NCI-H2107 treated with DMSO at 0.1 percent for 48 hours (cell line): Measurements from ENCODE around the gene ASCC2.

ENCODE experiments used
- DNase-seq: peaks from one replicate; lab custom pipeline; 2025; ENCODE audit not compliant: unreplicated experiment; lab: John Stamatoyannopoulos, UW

ASCC2 gene

DNA sequence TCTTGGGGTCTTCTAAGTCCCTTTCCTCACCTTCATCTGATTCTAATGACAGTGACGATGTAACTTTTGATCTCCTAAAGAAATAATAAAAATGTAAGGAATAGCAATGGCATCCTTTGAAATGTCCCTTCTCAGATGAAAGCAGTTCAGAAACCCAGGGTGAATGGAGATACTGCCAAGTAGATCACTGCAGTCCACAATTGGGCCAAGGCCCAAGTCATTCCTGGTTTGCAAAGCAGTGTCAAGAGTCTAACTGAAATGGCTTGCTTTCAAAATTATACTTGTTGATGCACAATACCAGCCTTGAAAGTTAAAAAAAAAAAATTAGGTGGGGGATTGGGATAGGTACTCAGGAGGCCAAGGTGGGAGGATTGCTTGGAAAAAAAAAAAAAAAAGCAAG, 20.4 kb downstream of the ASCC2 start:
- no peak for DNase-seq

DNA sequence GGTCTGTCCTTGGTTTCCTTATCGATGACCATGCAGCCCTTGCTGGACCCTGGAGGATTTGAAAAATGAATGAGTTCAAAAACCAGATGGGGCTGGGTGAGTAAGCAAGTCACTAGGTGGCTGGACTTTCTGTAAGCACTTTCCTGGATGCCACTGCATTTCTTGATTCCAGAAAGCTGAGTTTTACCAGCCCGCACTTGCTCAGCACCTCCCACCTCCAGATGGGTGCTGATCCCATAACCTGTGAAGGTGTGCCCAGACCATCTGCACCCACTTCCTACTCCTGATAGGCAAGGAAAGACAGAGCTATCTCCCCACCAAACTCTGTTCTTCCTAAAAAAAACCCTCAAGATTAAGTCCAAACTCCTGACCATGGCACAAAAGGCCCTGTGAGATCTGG, 21.1 kb downstream of the ASCC2 start:
- no peak for DNase-seq

DNA sequence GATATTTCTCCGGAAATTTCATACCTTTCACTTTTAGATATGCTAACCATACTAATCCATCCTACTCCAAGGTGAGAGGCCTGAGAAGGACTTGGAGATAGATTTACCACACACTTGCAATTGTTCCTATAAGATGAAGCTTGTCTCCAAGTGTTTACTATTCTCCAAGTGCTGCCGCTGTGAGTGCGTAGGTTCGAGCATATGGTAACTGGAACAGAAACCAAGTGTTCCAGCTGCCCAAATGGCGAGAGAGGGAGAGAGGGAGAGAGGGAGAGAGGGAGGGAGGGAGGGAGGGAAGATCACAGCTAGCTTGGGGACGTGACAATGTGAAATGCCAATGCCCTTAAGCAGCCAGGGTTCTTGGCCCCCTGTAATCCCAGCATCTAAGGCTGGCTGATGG, 21.5 kb downstream of the ASCC2 start:
- DNase-seq = no peak

DNA sequence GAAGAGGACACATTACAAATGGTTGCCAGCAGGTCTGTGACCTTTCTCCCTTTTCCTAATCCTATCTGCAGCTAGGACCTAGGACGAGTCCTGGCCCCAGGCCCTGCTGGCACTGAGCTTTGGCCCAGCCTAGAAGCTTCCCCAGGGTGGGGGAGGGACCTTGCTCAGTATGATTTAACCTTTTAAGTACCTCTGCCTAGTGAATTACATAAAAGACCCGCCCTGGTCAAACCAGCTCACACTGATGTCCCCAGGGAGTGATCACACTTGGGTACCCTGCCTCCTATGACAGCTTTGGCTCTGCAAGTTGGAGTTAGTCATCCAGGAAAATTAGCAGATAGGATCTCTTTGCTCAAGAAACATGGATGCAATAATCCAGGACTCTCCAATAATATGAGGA, 21.9 kb downstream of the ASCC2 start:
- DNase-seq = no peak

DNA sequence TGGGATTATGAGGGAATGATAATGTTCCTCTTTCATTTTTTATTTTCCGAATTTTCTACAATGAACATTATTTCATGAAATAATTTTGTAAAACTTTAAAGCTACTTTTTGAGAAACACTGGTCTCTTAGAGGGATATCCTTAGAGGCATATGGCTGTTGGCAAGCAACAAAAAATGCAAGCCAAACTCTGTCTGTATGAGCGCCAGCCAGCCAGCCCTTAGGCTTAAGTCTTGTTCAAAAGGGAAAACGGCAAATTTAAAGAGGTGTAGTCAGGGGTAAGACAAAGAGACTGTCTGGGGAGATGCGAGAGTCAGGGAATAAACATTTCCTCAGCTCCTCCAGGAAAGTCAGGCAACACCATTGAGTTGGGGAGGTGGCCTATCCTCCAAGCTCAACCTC, 22.5 kb downstream of the ASCC2 start:
- no peak for DNase-seq

DNA sequence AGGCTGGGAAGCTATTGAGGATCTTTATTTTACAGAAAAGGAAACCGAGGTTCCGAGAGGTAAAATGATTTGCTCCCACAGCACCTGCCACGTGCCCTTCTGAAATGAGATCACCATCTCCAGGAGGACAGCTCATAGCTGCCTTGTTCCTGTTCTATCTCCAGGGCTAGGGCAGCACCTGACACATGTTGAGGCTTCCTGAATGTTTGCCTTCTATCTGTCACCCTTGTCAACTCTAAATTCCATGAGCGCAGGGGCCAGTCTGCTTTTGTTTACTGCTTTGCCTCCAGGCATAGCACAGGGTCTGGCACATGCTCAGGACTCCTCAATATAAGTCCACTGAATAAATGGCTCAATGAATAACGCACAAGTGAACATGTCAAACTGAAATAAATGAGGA, 24.1 kb downstream of the ASCC2 start:
- no peak for DNase-seq

DNA sequence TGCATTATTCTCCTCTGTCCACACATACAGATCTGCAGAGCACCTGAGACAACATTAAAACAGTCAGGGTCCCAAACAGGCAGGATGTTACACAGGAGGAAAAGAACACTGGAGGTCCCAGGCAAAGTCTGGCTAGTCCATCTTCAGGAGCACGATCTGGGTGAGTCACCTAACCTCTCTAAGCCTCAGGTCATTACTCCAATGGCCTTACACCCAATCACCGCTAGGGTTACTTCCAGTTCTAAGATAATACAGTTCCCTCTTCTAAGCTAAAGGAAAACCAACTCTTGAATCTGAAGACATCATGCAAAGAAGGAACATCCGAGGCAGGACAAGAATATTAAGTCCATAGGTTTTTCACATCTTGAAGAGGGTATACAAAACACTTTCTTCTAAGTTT, 24.5 kb downstream of the ASCC2 start:
- no peak for DNase-seq

DNA sequence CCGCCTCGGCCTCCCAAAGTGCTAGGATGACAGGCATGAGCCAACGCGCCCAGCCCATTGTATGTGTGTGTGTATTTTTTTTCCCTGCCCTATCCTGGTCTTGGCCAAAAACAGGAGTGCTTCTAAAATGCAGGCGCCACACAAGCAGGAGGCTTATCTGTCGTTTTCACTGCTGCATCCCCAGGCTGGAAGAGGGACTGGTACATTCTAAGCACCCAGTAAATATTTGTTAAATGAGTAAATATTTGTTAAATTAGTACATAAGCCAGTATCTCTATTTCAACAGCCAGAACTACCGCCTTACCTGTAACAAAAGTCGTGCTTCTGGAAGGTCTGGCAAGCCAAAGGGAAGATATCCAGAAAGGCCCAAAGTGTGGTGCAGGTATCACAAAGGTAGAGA, 24.9 kb downstream of the ASCC2 start:
- DNase-seq = no peak

DNA sequence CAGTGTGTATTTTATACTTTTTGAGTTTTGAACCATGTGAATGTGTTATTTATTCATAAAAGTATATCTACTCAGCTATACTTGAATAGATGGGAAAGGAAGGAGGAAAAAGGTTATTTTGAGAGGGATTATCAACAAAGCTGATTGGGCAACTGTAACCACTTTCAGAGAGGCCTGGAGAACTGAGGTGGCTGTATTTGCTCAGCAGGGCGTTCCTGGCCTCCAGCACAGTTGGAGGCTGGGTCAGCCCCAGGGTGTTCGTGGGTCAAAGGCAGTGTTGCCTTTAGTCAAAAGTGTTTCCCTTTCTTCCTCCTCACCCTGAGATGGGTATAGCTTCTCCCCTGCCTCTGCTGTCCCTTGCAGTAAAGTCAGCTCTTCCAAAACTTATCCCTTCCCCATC, 26.7 kb downstream of the ASCC2 start:
- no peak for DNase-seq

DNA sequence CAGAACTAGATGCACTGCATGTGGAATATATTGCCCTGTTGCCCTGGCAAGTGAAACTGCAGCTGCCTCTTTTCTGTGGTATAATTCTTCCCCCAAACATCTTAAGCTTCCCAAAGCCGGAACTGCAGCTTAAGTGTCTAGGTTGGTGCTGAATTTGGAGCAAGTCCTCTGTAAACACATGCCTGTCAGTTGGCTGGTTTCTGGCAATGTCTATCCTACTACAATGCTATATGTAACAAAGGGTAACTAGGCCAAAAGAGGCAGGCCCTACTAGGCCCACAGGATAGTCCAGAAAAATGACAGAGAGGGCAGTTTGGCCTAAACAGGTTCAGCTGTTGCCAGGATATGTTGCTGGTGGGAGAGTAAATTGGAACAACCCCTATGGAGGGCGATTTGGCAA, 27.9 kb downstream of the ASCC2 start:
- no peak for DNase-seq

DNA sequence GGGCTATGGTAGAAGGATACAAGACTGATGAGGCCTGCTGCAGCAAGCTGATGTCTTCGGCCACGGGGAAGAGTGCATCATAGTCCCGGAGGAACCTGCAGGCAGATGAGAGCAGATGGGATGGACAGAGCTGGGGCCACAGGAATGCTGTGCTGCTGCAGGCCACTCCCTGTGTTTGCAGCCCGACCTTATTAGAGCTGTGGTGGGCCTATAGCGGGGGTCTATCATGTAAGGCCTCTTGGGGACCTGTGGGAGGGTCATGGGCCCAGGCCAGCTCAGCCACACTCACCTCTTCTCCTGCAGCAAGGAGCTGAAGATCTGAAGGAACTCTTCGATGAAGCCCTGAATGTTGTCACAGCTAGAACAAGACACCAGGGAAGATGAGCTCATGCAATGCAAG, 31.9 kb downstream of the ASCC2 start:
- no peak for DNase-seq

DNA sequence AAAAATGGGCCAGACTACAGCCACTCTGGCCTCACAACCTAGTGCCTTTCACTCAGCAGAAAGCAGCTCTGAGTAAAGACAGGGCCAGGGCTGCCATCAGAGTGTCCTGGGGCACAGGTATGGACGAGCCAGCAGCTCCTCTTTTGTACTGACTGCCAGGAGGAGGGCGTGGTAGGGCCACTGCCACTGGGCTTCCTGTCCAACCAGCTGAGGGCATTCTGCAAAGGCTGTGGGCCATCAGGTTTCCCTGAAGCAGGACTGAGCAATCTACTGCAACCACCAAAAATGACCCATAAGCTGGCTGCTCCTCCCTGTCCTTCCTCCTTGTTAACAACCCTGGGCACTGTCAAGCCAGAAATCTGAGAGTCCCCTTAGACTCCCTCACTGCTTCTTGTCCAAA, 33.1 kb downstream of the ASCC2 start:
- no peak for DNase-seq

DNA sequence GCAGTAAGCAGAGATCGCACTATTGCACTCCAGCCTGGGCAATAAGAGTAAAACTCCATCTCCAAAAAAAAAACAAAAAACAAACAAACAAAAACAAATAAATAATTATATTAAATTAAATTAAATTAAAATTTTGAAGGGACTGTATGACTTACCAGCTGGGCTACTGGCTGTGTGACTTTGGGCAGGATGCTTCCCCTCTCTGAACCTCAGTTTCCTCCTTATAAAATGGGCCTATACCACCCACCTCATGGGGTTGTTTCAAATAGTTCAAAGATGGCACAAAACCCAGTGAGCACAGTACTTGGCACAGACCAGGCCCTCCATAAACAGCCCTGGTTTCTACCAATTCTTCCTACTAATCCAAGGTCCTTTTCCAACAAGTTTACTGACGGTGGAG, 34.9 kb downstream of the ASCC2 start:
- no peak for DNase-seq

DNA sequence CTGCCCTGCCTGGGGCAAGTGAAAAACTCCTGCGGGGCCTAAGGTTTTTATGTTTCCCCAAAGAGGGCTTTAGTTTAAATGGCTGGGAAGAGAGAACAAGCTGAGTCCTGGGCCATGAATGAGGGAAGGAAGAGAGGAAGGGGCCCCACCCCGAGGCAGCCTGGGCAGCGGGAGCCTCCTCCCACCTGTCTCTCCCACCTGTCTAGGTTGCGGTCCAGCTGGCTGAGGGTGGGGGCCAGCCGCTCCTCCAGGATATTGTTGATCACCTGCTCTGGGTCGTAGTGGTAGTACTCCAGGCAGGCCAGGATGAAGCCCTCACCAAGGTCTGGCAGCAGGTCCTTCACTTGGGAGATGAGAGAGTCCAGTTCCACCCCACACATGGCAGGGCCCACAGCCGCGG, 36.3 kb downstream of the ASCC2 start:
- no peak for DNase-seq

DNA sequence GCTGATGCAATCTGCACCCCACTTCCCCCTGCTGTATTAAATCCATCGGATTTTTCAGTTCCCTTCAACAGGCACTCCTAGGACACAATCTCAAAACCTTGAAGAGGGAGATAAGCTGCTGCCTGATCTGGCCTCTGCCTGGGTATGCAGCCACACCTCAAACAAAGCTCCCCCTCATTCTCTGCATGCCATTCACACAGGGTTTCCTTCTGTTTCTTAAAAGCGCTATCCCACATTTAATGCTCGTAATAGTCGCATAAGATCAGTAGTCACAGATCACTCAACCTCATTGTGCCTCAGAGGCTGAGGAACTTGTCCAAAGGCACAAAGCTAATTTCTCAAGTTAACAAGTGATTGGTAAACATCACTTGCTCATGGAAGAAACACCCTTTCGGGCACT, 36.9 kb downstream of the ASCC2 start:
- no peak for DNase-seq

DNA sequence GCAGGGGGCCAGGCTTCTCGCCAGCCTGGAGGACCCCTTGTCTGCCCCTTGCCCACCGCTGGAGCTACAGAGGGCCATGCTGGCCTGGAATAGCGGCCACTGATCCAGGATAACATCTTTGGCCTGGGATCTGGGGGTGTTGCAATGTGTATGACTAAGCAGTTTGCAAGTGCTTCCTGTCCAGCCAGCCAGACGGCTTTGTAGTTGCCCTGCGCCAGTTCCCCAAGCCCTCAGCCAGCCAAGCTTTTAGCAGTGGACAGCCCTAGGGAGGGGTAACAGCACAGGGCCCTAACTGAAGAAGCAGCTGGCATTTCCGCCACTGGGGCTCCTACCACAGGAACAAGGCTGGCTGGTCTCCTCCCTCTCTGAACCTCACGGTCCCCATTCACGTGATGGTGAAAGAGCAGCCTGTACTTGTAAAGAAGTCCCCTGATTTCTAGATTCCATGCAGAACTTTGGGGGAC, 38.8 kb downstream of the ASCC2 start:
- DNase-seq = no peak

DNA sequence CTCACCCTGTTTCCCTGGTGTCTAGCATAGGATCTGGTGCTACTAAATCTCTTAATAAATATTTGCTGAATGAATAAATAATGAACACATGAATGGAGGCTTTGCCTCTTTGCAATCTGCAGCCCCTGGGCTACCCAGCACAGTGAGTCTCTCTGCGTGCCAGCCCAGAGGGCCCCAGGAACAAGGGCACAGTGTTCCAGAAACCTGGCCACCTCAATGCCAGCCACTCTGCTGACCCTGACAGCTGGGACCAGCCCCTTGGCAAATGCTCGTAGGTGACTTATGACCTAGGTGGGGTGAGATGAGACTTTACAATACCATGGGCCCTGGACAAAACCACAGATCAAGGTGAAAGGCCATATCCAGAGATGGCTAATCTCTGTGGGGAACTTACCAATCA, 39.3 kb downstream of the ASCC2 start:
- DNase-seq = no peak

DNA sequence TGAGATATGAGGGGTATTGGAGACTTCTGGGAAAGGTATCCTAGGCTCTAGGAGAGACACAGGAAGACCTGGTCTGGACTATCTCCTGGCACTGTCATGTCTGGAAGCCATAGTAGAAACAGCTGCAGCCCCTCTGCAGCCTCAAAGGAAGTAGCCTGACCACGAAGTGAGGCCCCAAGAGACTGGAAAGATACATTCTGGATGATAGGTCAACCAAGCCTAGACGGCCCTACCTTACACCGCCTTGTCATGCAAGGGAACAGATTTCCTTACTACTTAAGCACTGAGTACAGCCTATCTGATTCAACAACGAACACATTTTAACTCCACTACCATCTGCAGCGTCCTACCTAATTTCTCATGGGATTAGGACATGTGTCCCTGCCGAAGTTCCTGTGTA, 39.8 kb downstream of the ASCC2 start:
- no peak for DNase-seq

DNA sequence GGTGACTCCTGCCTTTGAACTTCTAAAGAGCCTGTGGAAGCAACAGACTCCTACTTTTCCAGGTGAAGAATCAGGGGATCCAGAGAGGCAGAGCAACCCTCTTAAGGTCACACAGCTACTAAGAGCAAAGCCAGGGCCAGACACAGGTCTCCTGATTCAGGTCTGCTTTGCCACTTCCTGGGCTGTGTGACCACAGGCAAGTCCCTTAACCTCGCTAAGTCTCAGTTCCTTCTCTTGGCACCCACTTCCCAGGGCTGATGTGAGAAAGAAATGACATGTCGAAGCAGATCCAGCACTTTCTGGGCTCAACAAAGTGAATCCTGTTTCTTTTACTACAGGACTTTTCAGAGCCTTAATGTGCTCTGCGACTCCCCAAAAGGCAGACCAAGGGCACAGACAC, 40.7 kb downstream of the ASCC2 start:
- DNase-seq = no peak

DNA sequence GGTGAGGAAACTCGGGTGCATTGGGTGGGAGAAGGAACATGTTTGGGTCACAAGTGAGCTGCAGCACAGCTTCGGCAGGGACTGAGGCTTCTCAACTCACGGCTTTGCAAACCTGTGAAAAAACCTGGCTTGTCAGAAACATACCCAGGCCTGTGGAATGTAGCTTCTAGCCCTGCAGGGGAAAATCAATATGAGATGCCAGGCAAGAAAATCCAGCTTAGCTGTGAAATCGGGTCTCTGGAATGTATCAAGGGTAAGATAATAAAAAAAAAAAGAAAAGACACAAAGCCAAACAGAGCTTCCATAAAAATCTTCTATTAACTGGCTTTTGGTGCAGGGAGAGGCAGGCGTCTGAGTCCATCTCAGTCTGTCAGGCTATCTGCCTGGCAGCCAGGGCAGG, 42.4 kb downstream of the ASCC2 start:
- no peak for DNase-seq

DNA sequence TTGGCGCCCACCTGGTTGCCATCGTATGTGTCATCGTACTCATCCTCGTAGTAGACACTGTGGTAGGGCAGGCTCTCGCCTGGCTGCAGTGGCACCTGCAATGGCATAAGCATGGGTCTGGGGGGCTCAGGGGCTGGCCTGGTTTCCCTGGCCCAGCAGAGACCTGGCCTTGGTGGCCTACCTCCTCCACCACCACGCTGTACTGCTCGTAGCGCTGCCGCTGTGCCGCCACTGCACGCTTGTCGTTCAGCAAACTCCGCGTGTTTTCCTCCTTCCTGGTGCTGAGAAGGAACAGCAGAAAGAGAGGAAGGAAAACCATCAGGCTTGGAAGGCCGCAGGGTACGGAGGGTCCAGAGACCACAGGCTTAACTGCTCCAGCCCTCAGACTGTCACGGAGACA, 44.7 kb downstream of the ASCC2 start:
- DNase-seq = no peak

DNA sequence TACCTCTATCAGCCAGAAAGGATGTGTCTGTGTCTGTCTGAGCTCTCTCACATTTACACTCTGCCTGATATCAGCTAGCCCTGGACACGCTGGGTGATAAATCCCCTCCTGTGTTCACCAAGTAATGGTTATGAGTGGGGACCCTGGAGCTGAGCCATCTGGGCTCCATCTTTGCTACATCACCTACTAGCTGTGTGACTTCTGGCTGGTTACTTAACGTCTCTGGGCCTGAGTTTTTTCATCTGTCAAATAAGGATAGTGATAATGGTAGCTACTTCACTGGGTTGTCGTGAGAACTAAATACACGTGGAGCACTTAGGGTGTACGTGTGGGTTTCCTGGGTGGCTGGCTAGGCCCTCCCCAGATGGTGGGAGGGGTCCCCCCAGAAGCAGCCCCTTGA, 48.0 kb downstream of the ASCC2 start:
- DNase-seq = no peak

DNA sequence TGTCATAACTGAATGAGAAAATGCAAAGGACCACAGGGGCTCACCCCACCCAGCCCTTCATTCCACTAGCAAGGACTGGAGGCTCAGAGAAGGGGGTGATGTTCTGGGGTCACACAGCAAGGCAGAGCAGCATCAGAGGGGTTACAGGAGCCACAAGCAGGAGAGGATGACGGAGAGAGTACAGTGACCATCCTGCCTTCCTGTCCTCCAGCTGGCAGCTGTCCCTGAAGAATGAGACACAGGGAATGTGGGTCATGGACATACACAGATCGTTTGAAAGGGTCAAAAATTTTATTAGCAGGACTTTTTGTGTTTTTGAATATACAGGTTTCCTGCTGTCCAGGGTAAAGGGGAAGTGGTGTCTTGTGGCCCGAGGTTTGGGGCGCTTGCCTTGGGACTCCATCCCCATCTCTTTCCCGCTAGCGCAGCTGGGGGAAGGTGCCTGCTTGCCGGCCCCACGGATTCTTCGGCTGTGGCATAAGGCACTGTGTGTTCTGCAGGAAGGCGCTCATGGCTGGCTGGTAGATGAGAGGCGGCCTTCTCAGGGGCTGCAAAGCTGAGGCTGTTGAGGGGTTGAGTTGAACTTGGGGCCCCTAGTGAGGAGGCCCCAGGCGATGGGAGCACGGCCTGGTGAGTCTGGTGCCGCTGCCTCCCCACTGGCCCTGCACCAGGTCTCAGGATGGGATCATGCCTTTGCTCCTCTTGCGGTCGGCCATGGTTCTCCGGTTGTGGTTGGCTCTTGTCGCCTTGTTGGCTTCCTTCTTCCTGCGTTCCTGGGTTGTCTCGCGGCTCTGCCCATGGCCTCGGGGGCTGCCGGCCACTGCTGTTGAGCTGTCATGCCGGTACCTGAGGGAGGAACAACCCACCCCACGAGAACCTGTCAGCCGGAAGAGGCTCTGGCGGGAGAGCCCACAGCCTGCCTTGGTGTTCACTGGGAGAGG, 49.5 kb downstream of the ASCC2 start:
- no peak for DNase-seq
